PFSK-1 (cell line): ENCODE results near the gene MGST2.
A peak's percentile ranks its signal among the peaks of the same experiment; 100 is the strongest.

ENCODE experiments used
- POLR2AphosphoS5 ChIP-seq: IDR thresholded peaks from 2 replicates; pipeline ENCODE4 v1.6.1; 2012; ENCODE audit warnings: low read depth, mild to moderate bottlenecking, control low read depth, low read length, moderate library complexity
- TAF1 ChIP-seq: IDR thresholded peaks from 2 replicates; pipeline ENCODE4 v1.6.1; 2012; ENCODE audit warnings: low read length, control low read depth, borderline replicate concordance; ENCODE audit not compliant: insufficient read depth

GRCh38 chr4:139665690-139666529 is at the start of gene MGST2:
- TF ChIP-seq TAF1, result no peak
- TF ChIP-seq POLR2AphosphoS5, result peak; percentile 51
